Femur (tissue), 1 donor: ENCODE data around the gene AFAP1.

Experiments
- DNase-seq: peaks from one replicate; pipeline ENCODE4 v3.0.0-alpha.2; 2017

The AFAP1 gene

GRCh38 chr4:7766661-7767345 lies 172.9 kb downstream of the AFAP1 start:
- DNase-seq = no peak

- DNase-seq = no peak
Observed at GRCh38 chr4:7766086-7766485, 173.6 kb downstream of the AFAP1 start.

GRCh38 chr4:7765666-7766065 lies 174.0 kb downstream of the AFAP1 start:
- no peak for DNase-seq

- DNase-seq = no peak
Observed at GRCh38 chr4:7764466-7764865, 175.2 kb downstream of the AFAP1 start.

GRCh38 chr4:7763788-7764187 lies 175.9 kb downstream of the AFAP1 start:
- DNase-seq = no peak

- no peak for DNase-seq
Observed at GRCh38 chr4:7763106-7763505, 176.6 kb downstream of the AFAP1 start.

- no peak for DNase-seq
Observed at GRCh38 chr4:7762376-7763030, 177.2 kb downstream of the AFAP1 start.

GRCh38 chr4:7761720-7762119 lies 177.9 kb downstream of the AFAP1 start:
- peak; percentile 82 for DNase-seq

GRCh38 chr4:7761312-7761711 lies 178.3 kb downstream of the AFAP1 start:
- DNase-seq = no peak

- no peak for DNase-seq
Observed at GRCh38 chr4:7760706-7761105, 179.0 kb downstream of the AFAP1 start.

GRCh38 chr4:7760228-7760627 lies 179.4 kb downstream of the AFAP1 start:
- no peak for DNase-seq

- DNase-seq = no peak
Observed at GRCh38 chr4:7759635-7760034, 180.0 kb downstream of the AFAP1 start.

- DNase-seq = no peak
Observed at GRCh38 chr4:7759216-7759615, 180.4 kb downstream of the AFAP1 start.

- DNase-seq = no peak
Observed at GRCh38 chr4:7758476-7758875, 181.2 kb downstream of the AFAP1 start.

GRCh38 chr4:7757501-7758471 lies 181.9 kb downstream of the AFAP1 start:
- no peak for DNase-seq

- no peak for DNase-seq
Observed at GRCh38 chr4:7756561-7757355, 182.9 kb downstream of the AFAP1 start.

GRCh38 chr4:7756071-7756470 lies 183.6 kb downstream of the AFAP1 start:
- no peak for DNase-seq

GRCh38 chr4:7755561-7755960 lies 184.1 kb downstream of the AFAP1 start:
- no peak for DNase-seq

GRCh38 chr4:7754565-7755262 lies 184.9 kb downstream of the AFAP1 start:
- DNase-seq = no peak

GRCh38 chr4:7753931-7754465 lies 185.7 kb downstream of the AFAP1 start:
- no peak for DNase-seq

GRCh38 chr4:7753271-7753670 lies 186.4 kb downstream of the AFAP1 start:
- DNase-seq = no peak

- DNase-seq = no peak
Observed at GRCh38 chr4:7752649-7753048, 187.0 kb downstream of the AFAP1 start.
